ENCODE data around the gene RPS19BP1. TPM values are rescaled to one million over a fixed set of nuclear protein-coding genes. Genes with fewer than 3 reads are reported as not detected.

The RPS19BP1 gene
- total RNA-seq, 1 donor from 2014 or later: 67.9 TPM

GRCh38 chr22:39530692-39531331 is 1.7 kb downstream of the RPS19BP1 start:
- ATAC-seq (no peak), DNase-seq (peak; percentile 38)
- Histone ChIP-seq H3K4me1 (peaks cover 69% of the 10 kb centered on the region), H3K4me3 (peak overlapping the region; percentile 88), H3K27me3 (ENCODE audit: low read depth) (no peaks in the 10 kb centered on the region), H3K27ac (no peak overlapping the region), H3K9me3 (no peaks in the 10 kb centered on the region), H3K36me3 (peaks cover 38% of the 10 kb centered on the region)
- intact Hi-C loops (cut with DNase I): no loop called here
- no peak for TF ChIP-seq CTCF (IDR thresholded peaks at IDR 0.05)

GRCh38 chr22:39530116-39530515 is 2.4 kb downstream of the RPS19BP1 start:
- DNase-seq (no peak), ATAC-seq (no peak)
- no peak for TF ChIP-seq CTCF (IDR thresholded peaks at IDR 0.05)
- Histone ChIP-seq H3K36me3 (peaks cover 43% of the 10 kb centered on the region), H3K27ac (no peak overlapping the region), H3K4me1 (peaks cover 76% of the 10 kb centered on the region), H3K27me3 (ENCODE audit: low read depth) (no peaks in the 10 kb centered on the region), H3K4me3 (no peak overlapping the region), H3K9me3 (no peaks in the 10 kb centered on the region)
- intact Hi-C loops (cut with DNase I): no loop called here

- Histone ChIP-seq H3K27ac (peak overlapping the region; percentile 50), H3K4me3 (peak overlapping the region; percentile 30), H3K4me1 (peaks cover 76% of the 10 kb centered on the region), H3K27me3 (ENCODE audit: low read depth) (no peaks in the 10 kb centered on the region), H3K9me3 (no peaks in the 10 kb centered on the region), H3K36me3 (peaks cover 49% of the 10 kb centered on the region)
- DNase-seq (no peak), ATAC-seq (no peak)
- intact Hi-C loops (cut with DNase I): no loop called here
- TF ChIP-seq CTCF (IDR thresholded peaks at IDR 0.05): peak; percentile 6
Observed at GRCh38 chr22:39529487-39529851, 3.1 kb downstream of the RPS19BP1 start.

- peak; percentile 63 to 82 for ATAC-seq
- Histone ChIP-seq H3K4me1 (peaks cover 79% of the 10 kb centered on the region), H3K4me3 (peak overlapping the region; percentile 30), H3K36me3 (peaks cover 55% of the 10 kb centered on the region), H3K9me3 (no peaks in the 10 kb centered on the region), H3K27me3 (ENCODE audit: low read depth) (no peaks in the 10 kb centered on the region), H3K27ac (peak overlapping the region; percentile 50)
- intact Hi-C loops (cut with DNase I): no loop called here
- DNase-seq: peak; percentile 95
- TF ChIP-seq CTCF (IDR thresholded peaks at IDR 0.05): peak; percentile 99
Observed at GRCh38 chr22:39528681-39529486, 3.7 kb downstream of the RPS19BP1 start.

GRCh38 chr22:39528080-39528661 is 4.4 kb downstream of the RPS19BP1 start:
- Histone ChIP-seq H3K27ac (peak overlapping the region; percentile 50), H3K9me3 (no peaks in the 10 kb centered on the region), H3K36me3 (peaks cover 62% of the 10 kb centered on the region), H3K27me3 (ENCODE audit: low read depth) (no peaks in the 10 kb centered on the region), H3K4me3 (peak overlapping the region; percentile 30), H3K4me1 (peaks cover 86% of the 10 kb centered on the region)
- intact Hi-C loops (cut with DNase I): no loop called here
- ATAC-seq: no peak
- DNase-seq: peak; percentile 42
- no peak for TF ChIP-seq CTCF (IDR thresholded peaks at IDR 0.05)

Data from lower lobe of right lung (tissue), 2 donors.